OCI-LY7 (cell line): Measurements from ENCODE around the gene GEMIN7.

Source experiments
- EZH2phosphoT487 ChIP-seq: fragments of 200-600 bp; sonication (generic); IDR thresholded peaks from 2 replicates; pipeline ENCODE4 v1.6.1; 2018; ENCODE audit warnings: low read depth, borderline replicate concordance, mild to moderate bottlenecking, mixed run types, antibody characterized with exemption, low read length, moderate library complexity, mixed read lengths
- TF ChIP-seq, protein P1 (sequence below): fragments of 200-600 bp; sonication (generic); conservative IDR thresholded peaks from 2 replicates; pipeline ENCODE4 v1.5.1; 2014; ENCODE audit warnings: mild to moderate bottlenecking, antibody characterized with exemption, low read length, moderate library complexity, mixed read lengths

DNA sequence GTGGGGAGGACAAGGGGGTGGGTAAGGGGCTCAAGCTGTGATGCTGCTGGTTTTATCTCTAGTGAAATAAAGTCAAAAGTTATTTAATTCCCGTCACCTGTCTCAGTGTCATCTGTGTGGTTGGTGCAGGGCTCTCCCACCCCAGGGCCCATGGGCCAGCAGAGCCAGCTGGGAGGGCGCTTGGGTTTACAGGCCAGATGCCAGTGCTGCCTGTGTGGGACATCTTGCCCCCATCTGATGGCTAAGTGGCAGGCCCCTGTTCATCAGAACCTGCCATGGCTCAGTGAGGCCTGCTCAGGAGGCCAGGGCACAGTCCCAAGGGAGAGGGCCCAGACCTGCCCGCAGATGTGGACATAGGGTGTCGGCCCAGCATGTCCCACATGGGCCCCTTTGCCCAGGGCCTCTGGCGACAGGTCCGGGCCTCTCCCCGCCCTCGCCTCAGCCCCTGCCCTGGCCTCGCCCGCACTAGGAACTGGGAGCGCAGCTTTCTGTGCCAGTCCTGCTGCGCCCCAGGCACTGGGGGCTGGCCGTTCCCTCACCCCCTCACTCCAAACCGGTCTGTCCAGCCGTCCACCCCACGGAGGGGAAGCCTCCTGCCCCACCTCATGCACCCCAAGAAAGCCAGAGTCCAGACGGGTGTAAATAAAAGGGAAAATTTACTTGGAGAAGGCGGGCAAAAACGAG, 8.1 kb upstream of the GEMIN7 start:
- TF ChIP-seq, protein P1, sequence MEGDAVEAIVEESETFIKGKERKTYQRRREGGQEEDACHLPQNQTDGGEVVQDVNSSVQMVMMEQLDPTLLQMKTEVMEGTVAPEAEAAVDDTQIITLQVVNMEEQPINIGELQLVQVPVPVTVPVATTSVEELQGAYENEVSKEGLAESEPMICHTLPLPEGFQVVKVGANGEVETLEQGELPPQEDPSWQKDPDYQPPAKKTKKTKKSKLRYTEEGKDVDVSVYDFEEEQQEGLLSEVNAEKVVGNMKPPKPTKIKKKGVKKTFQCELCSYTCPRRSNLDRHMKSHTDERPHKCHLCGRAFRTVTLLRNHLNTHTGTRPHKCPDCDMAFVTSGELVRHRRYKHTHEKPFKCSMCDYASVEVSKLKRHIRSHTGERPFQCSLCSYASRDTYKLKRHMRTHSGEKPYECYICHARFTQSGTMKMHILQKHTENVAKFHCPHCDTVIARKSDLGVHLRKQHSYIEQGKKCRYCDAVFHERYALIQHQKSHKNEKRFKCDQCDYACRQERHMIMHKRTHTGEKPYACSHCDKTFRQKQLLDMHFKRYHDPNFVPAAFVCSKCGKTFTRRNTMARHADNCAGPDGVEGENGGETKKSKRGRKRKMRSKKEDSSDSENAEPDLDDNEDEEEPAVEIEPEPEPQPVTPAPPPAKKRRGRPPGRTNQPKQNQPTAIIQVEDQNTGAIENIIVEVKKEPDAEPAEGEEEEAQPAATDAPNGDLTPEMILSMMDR, result no peak
- TF ChIP-seq EZH2phosphoT487, result no peak
